Hepatocyte (in vitro differentiated cells): ENCODE results near the gene PXDN. TPM values are rescaled to one million over a fixed set of nuclear protein-coding genes. Genes with fewer than 3 reads are reported as not detected.

Source experiments
- DNase-seq: peaks from one replicate; pipeline ENCODE4 v3.0.0-alpha.2; 2016; ENCODE audit warnings: low spot score
- H2AFZ ChIP-seq: fragments of 200-600 bp; sonication (generic); 2 replicates; pipeline ENCODE4 v1.6.0; 2016; ENCODE audit warnings: antibody characterized with exemption, mild to moderate bottlenecking
- H3K27ac ChIP-seq: fragments of 200-600 bp; sonication (generic); 2 replicates; pipeline ENCODE4 v1.5.1; 2016; ENCODE audit warnings: mild to moderate bottlenecking
- H3K27me3 ChIP-seq: fragments of 200-600 bp; sonication (generic); 2 replicates; pipeline ENCODE4 v1.6.1; 2016
- H3K36me3 ChIP-seq: fragments of 200-600 bp; sonication (generic); replicated peaks from 2 replicates; pipeline ENCODE4 v1.5.1; 2016; ENCODE audit warnings: low read depth; ENCODE audit not compliant: insufficient read depth
- H3K4me1 ChIP-seq: fragments of 200-600 bp; sonication (generic); 2 replicates; pipeline ENCODE4 v1.5.1; 2016; ENCODE audit warnings: mild to moderate bottlenecking, moderate library complexity; ENCODE audit not compliant: insufficient read depth
- H3K4me2 ChIP-seq: fragments of 200-600 bp; sonication (generic); 2 replicates; pipeline ENCODE4 v1.6.0; 2016
- H3K4me3 ChIP-seq: fragments of 200-600 bp; sonication (generic); 2 replicates; pipeline ENCODE4 v1.5.1; 2016; ENCODE audit warnings: mild to moderate bottlenecking
- H3K79me2 ChIP-seq: fragments of 200-600 bp; sonication (generic); 2 replicates; pipeline ENCODE4 v1.6.0; 2017; ENCODE audit warnings: mild to moderate bottlenecking
- H3K9me2 ChIP-seq: fragments of 200-600 bp; sonication (generic); replicated peaks from 2 replicates; pipeline ENCODE4 v1.6.0; 2017; ENCODE audit warnings: mild to moderate bottlenecking; ENCODE audit not compliant: insufficient read depth
- H3K9me3 ChIP-seq: fragments of 200-600 bp; sonication (generic); 2 replicates; pipeline ENCODE4 v1.5.1; 2016; ENCODE audit warnings: low read depth, mild to moderate bottlenecking
- H4K20me1 ChIP-seq: fragments of 200-600 bp; sonication (generic); 2 replicates; pipeline ENCODE4 v1.6.0; 2016; ENCODE audit warnings: mild to moderate bottlenecking; ENCODE audit not compliant: insufficient read depth, poor library complexity, severe bottlenecking
- CTCF ChIP-seq: fragments of 200-600 bp; sonication (generic); IDR thresholded peaks from 2 replicates; pipeline ENCODE4 v1.5.1; 2016; ENCODE audit warnings: antibody characterized with exemption, mild to moderate bottlenecking; ENCODE audit not compliant: poor library complexity
- EZH2 ChIP-seq: fragments of 200-600 bp; sonication (generic); IDR thresholded peaks from 2 replicates; pipeline ENCODE4 v1.6.1; 2016; ENCODE audit warnings: antibody characterized with exemption, mild to moderate bottlenecking, borderline replicate concordance
- EZH2phosphoT487 ChIP-seq: fragments of 200-600 bp; sonication (generic); IDR thresholded peaks from one replicate; pipeline ENCODE4 v1.6.1; 2018; ENCODE audit warnings: antibody characterized with exemption, mild to moderate bottlenecking, low read depth, moderate library complexity; ENCODE audit not compliant: unreplicated experiment, severe bottlenecking
- WGBS: methylation state at CpG from one replicate; pipeline ENCODE4 v1.1.6; 2016; ENCODE audit warnings: low lambda C conversion rate; ENCODE audit errors: missing lambda C conversion rate; 5-methylcytosine and 5-hydroxymethylcytosine counted together
- polyA plus RNA-seq: library from polyadenylated mRNA; unstranded; fragments of >200 nt; fragmentation: Nextera tagmentation; extraction: Ambion mirVana; gene quantifications from 2 replicates; pipeline ENCODE4 v1.2.1, GENCODE V29; 2016
- total RNA-seq: library from RNA; depleted of rRNA; stranded (reverse); fragments of >200 nt; gene quantifications from 2 replicates; pipeline ENCODE4 v1.2.3, GENCODE V29; 2014

Gene PXDN
- total and polyA plus RNA-seq, 2 experiments from 2014 or later = 107 to 118 TPM

- Histone ChIP-seq H3K9me3 (no peaks in the 10 kb centered on the region), H2AFZ (no peak overlapping the region), H3K27me3 (no peaks in the 10 kb centered on the region), H3K36me3 (no peaks in the 10 kb centered on the region), H4K20me1 (no peaks in the 10 kb centered on the region), H3K4me1 (peaks cover 6% of the 10 kb centered on the region), H3K4me2 (no peak overlapping the region), H3K79me2 (no peaks in the 10 kb centered on the region), H3K4me3 (no peak overlapping the region), H3K9me2 (no peaks in the 10 kb centered on the region), H3K27ac (no peak overlapping the region)
- DNase-seq = no peak
- WGBS = 90% methylated on average over 3 of the region's 3 CpGs
- no peak for TF ChIP-seq CTCF
- no peak for TF ChIP-seq EZH2phosphoT487
Observed at GRCh38 chr2:1774929-1775328, 30.6 kb upstream of the PXDN start.

DNA sequence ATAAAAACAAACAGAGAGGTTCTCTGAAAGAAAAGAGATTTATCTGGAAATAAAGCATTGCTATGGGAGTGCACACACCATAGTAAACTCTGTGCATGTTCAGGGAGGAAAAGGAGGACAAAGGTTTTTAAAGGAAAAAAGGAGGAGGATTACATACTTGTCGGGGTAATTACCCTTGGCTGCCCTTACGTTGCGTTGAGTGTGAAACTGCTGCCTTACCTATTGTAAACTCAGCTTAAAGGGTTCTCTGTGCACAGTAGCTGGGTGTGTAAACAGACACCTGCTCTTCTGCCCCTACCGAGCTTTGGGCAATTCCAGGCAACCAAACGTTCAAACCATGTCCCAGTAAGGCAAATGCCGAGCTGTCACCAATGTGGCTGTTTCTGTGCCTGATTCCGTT is 29.6 kb upstream of the PXDN start:
- Histone ChIP-seq H3K27me3 (no peaks in the 10 kb centered on the region), H3K27ac (no peak overlapping the region), H3K9me2 (no peaks in the 10 kb centered on the region), H3K4me1 (peaks cover 6% of the 10 kb centered on the region), H4K20me1 (no peaks in the 10 kb centered on the region), H3K4me3 (no peak overlapping the region), H2AFZ (no peak overlapping the region), H3K4me2 (no peak overlapping the region), H3K79me2 (no peaks in the 10 kb centered on the region), H3K36me3 (no peaks in the 10 kb centered on the region), H3K9me3 (no peaks in the 10 kb centered on the region)
- DNase-seq = no peak
- 54% methylated on average over 7 of the region's 7 CpGs for WGBS
- TF ChIP-seq EZH2phosphoT487 (no peak), CTCF (no peak), EZH2 (no peak)

- no peak overlapping the region for H3K4me2 ChIP-seq
- DNase-seq = no peak
- no peak for TF ChIP-seq EZH2
- TF ChIP-seq CTCF = no peak
- no peak for TF ChIP-seq EZH2phosphoT487
- H3K27me3 ChIP-seq = no peaks in the 10 kb centered on the region
- 76% methylated on average over 8 of the region's 8 CpGs for WGBS
- no peak overlapping the region for H3K27ac ChIP-seq
- H3K4me3 ChIP-seq = no peak overlapping the region
- no peaks in the 10 kb centered on the region for H3K36me3 ChIP-seq
- H4K20me1 ChIP-seq = no peaks in the 10 kb centered on the region
- peaks cover 6% of the 10 kb centered on the region for H3K4me1 ChIP-seq
- H3K9me2 ChIP-seq = no peaks in the 10 kb centered on the region
- no peaks in the 10 kb centered on the region for H3K9me3 ChIP-seq
- no peak overlapping the region for H2AFZ ChIP-seq
- H3K79me2 ChIP-seq = no peaks in the 10 kb centered on the region
Observed at GRCh38 chr2:1772471-1773267, 28.4 kb upstream of the PXDN start.
